SK-N-SH (cell line): ENCODE results near the gene DNM2. TPM values are rescaled to one million over a fixed set of nuclear protein-coding genes. Genes with fewer than 3 reads are reported as not detected.

Experiments used
- CTCF ChIA-PET: fragments of 300-600, 350-600 bp; formaldehyde crosslinking; extraction: SDS; loops from one replicate; lab custom pipeline; 2021; lab: Yijun Ruan, JAX
- POLR2A ChIA-PET: fragments of 350-600 bp; sonication (Branson Sonifier 250); formaldehyde crosslinking; extraction: SDS; loops from one replicate; lab custom pipeline; 2020; ENCODE audit warnings: antibody characterized with exemption, inconsistent platforms; lab: Yijun Ruan, JAX
- DNase-seq: peaks from one replicate; pipeline ENCODE4 v3.0.0; 2012
- H2AFZ ChIP-seq: fragments of 200-600 bp; sonication (generic); 2 replicates; pipeline ENCODE4 v1.8.1; 2016; ENCODE audit warnings: antibody characterized with exemption, mild to moderate bottlenecking, low read depth
- H3F3A ChIP-seq: fragments of 200-600 bp; sonication (generic); replicated peaks from 2 replicates; pipeline ENCODE3; 2016; ENCODE audit warnings: antibody characterized with exemption, mild to moderate bottlenecking; ENCODE audit not compliant: insufficient read depth
- H3K27ac ChIP-seq, 2 experiments: fragments of 200-500 bp in 1 of 2; fragments of 200-600 bp in 1 of 2; sonication (Bioruptor generic) in 1 of 2; sonication (generic), shearing (Covaris generic) in 1 of 2; 2 replicates each; pipeline versions ENCODE4 v1.5.1 to v1.6.1; 2014 to 2016; ENCODE audit warnings: low read depth in 2 of 2, inconsistent platforms in 1 of 2, low read length in 1 of 2, mild to moderate bottlenecking in 1 of 2, mixed read lengths in 1 of 2
- H3K27me3 ChIP-seq: fragments of 200-600 bp; sonication (generic), shearing (Covaris generic); 2 replicates; pipeline ENCODE4 v1.6.1; 2016; ENCODE audit warnings: mixed run types; ENCODE audit not compliant: insufficient read depth
- H3K36me3 ChIP-seq, 2 experiments: fragments of 200-500 bp in 1 of 2; fragments of 200-600 bp in 1 of 2; sonication (Bioruptor generic) in 1 of 2; sonication (generic) in 1 of 2; replicated peaks in 1 of 2; 2 replicates each; pipeline versions ENCODE3 to v1.5.1; 2014 to 2016; ENCODE audit warnings: low read length in 1 of 2, mild to moderate bottlenecking in 1 of 2; ENCODE audit not compliant: insufficient read depth in 2 of 2, control insufficient read depth in 1 of 2
- H3K4me1 ChIP-seq, 2 experiments: fragments of 200-500 bp in 1 of 2; fragments of 200-600 bp in 1 of 2; sonication (Bioruptor generic) in 1 of 2; sonication (generic), shearing (Covaris generic) in 1 of 2; 2 replicates each; pipeline versions ENCODE4 v1.5.1 to v1.6.1; 2014 to 2016; ENCODE audit warnings: low read depth in 1 of 2, low read length in 1 of 2, mixed run types in 1 of 2; ENCODE audit not compliant: insufficient read depth in 2 of 2, control insufficient read depth in 1 of 2
- H3K4me2 ChIP-seq: fragments of 200-600 bp; sonication (generic), shearing (Covaris generic); 2 replicates; pipeline ENCODE4 v1.6.1; 2017; ENCODE audit warnings: mixed run types
- H3K4me3 ChIP-seq, 2 experiments: fragments of 200-500 bp in 1 of 2; fragments of 200-600 bp in 1 of 2; sonication (Bioruptor generic) in 1 of 2; sonication (generic), shearing (Covaris generic) in 1 of 2; 2 replicates each; pipeline versions ENCODE4 v1.5.1 to v1.8.1; 2014 to 2016; ENCODE audit warnings: low read depth in 2 of 2, inconsistent platforms in 1 of 2, low read length in 1 of 2, mild to moderate bottlenecking in 1 of 2, mixed read lengths in 1 of 2, moderate library complexity in 1 of 2
- H3K79me2 ChIP-seq: fragments of 200-600 bp; sonication (generic); 2 replicates; pipeline ENCODE4 v1.8.1; 2017; ENCODE audit warnings: mild to moderate bottlenecking; ENCODE audit not compliant: insufficient read depth
- H3K9ac ChIP-seq: fragments of 200-600 bp; sonication (generic); 2 replicates; pipeline ENCODE4 v1.6.1; 2017; ENCODE audit warnings: mixed run types
- H3K9me2 ChIP-seq: fragments of 200-600 bp; sonication (generic); 2 replicates; pipeline ENCODE4 v1.6.1; 2017; ENCODE audit warnings: mixed run types
- H3K9me3 ChIP-seq: fragments of 200-600 bp; sonication (generic); 2 replicates; pipeline ENCODE4 v1.6.1; 2017; ENCODE audit warnings: mixed run types, mild to moderate bottlenecking, moderate library complexity
- H4K20me1 ChIP-seq: fragments of 200-600 bp; sonication (generic); 2 replicates; pipeline ENCODE4 v1.6.1; 2017; ENCODE audit warnings: mild to moderate bottlenecking, mixed run types; ENCODE audit not compliant: insufficient read depth
- ELF1 ChIP-seq: IDR thresholded peaks from 2 replicates; pipeline ENCODE4 v1.4.0; 2012
- EP300 ChIP-seq, 2 experiments: IDR thresholded peaks; 2 replicates each; pipeline versions ENCODE4 v1.4.0 to v1.6.1; 2012; ENCODE audit warnings: borderline replicate concordance in 1 of 2, low read depth in 1 of 2, low read length in 1 of 2
- FOSL2 ChIP-seq: IDR thresholded peaks from 2 replicates; pipeline ENCODE4 v1.4.0; 2012; ENCODE audit warnings: low read depth, mild to moderate bottlenecking, moderate library complexity, borderline replicate concordance
- FOXJ3 ChIP-seq: sonication (generic); formaldehyde crosslinking; IDR thresholded peaks from 2 replicates; pipeline ENCODE4 v1.5.1; 2020; ENCODE audit warnings: mild to moderate bottlenecking, missing genetic modification reagents
- FOXM1 ChIP-seq: IDR thresholded peaks from 2 replicates; pipeline ENCODE4 v1.4.0; 2012; ENCODE audit warnings: low read depth, mild to moderate bottlenecking
- GATA2 ChIP-seq: sonication (generic); formaldehyde crosslinking; IDR thresholded peaks from 2 replicates; pipeline ENCODE4 v1.5.0; 2020; ENCODE audit warnings: mild to moderate bottlenecking, missing genetic modification reagents
- JUND ChIP-seq: IDR thresholded peaks from 2 replicates; pipeline ENCODE4 v1.4.0; 2012
- MAX ChIP-seq: IDR thresholded peaks from 2 replicates; pipeline ENCODE4 v1.4.0; 2012; ENCODE audit warnings: low read depth
- MEF2A ChIP-seq: IDR thresholded peaks from 2 replicates; pipeline ENCODE4 v1.4.0; 2012; ENCODE audit warnings: low read depth, borderline replicate concordance
- MXI1 ChIP-seq: IDR thresholded peaks from 2 replicates; pipeline ENCODE4 v1.6.1; 2012; ENCODE audit warnings: mild to moderate bottlenecking, low read depth, low read length, improper control_type of control experiment
- NFIC ChIP-seq: IDR thresholded peaks from 2 replicates; pipeline ENCODE4 v1.4.0; 2012; ENCODE audit warnings: borderline replicate concordance
- NRF1 ChIP-seq: IDR thresholded peaks from 2 replicates; pipeline ENCODE4 v1.6.1; 2012; ENCODE audit warnings: low read depth, mild to moderate bottlenecking, low read length
- RAD21 ChIP-seq: IDR thresholded peaks from 2 replicates; pipeline ENCODE4 v1.6.1; 2012; ENCODE audit warnings: mild to moderate bottlenecking, low read length
- RXRA ChIP-seq: IDR thresholded peaks from 2 replicates; pipeline ENCODE4 v1.4.0; 2012; ENCODE audit warnings: low read depth, mild to moderate bottlenecking, borderline replicate concordance
- SIN3A ChIP-seq: IDR thresholded peaks from 2 replicates; pipeline ENCODE4 v1.6.1; 2012; ENCODE audit warnings: low read depth, mild to moderate bottlenecking, low read length, moderate library complexity, borderline replicate concordance
- SMC3 ChIP-seq: IDR thresholded peaks from 2 replicates; pipeline ENCODE4 v1.6.1; 2012; ENCODE audit warnings: low read depth, low read length, improper control_type of control experiment
- TAF1 ChIP-seq: IDR thresholded peaks from 2 replicates; pipeline ENCODE4 v1.6.1; 2012; ENCODE audit warnings: low read depth, mild to moderate bottlenecking, low read length, moderate library complexity, borderline replicate concordance
- TCF12 ChIP-seq: IDR thresholded peaks from 2 replicates; pipeline ENCODE4 v1.4.0; 2012
- TEAD4 ChIP-seq: IDR thresholded peaks from 2 replicates; pipeline ENCODE4 v1.4.0; 2012; ENCODE audit warnings: mild to moderate bottlenecking, borderline replicate concordance; ENCODE audit not compliant: insufficient read depth
- USF1 ChIP-seq: IDR thresholded peaks from 2 replicates; pipeline ENCODE4 v1.4.0; 2012; ENCODE audit warnings: low read depth, borderline replicate concordance
- USF2 ChIP-seq: fragments of 150-350 bp; IDR thresholded peaks from 2 replicates; pipeline ENCODE4 v1.6.1; 2017; ENCODE audit warnings: antibody characterized with exemption, low read length, low read depth, borderline replicate concordance
- WGBS: methylation state at CpG from one replicate; pipeline ENCODE4 v1.1.6; 2017; ENCODE audit warnings: low lambda C conversion rate; 5-methylcytosine and 5-hydroxymethylcytosine counted together
- polyA plus RNA-seq, 3 experiments: library from polyadenylated mRNA; depleted of rRNA; stranded (reverse); fragments of >200 nt; gene quantifications; 2 replicates each; pipeline ENCODE4 v1.2.3, GENCODE V29; 2012
- TF ChIP-seq, protein P1 (sequence below): fragments of 200-600 bp; sonication (generic); IDR thresholded peaks from 2 replicates; pipeline ENCODE4 v1.6.1; 2017; ENCODE audit warnings: antibody characterized with exemption, mild to moderate bottlenecking, moderate library complexity
- TF ChIP-seq, protein P2 (sequence below): IDR thresholded peaks from 2 replicates; pipeline ENCODE4 v1.4.0; 2012; ENCODE audit warnings: low read depth, borderline replicate concordance

Gene DNM2
- polyA plus RNA-seq, 1 of the 3 experiments (the other 2 are of a cell fraction), result 52.5 TPM

- no peak for TF ChIP-seq MEF2A
- TF ChIP-seq TCF12, result peak; percentile 73
- peak; percentile 88; the same call in 1 of the 2 replicates for TF ChIP-seq FOSL2
- no peak for TF ChIP-seq NRF1
- no peak for TF ChIP-seq MXI1
- TF ChIP-seq ELF1, result no peak
- no peak for TF ChIP-seq RXRA
- TF ChIP-seq USF1, result no peak
- no peak for TF ChIP-seq TEAD4
- no peak for TF ChIP-seq GATA2 (CRISPR knock-in tag)
- no peak for TF ChIP-seq NFIC
- TF ChIP-seq, all 33 proteins: peak for 9
These were observed 95.1 kb downstream of the DNM2 start (continued) for GRCh38 chr19:10812902-10813404.

GRCh38 chr19:10815007-10815536 lies 97.2 kb downstream of the DNM2 start:
- POLR2A ChIA-PET, result no interaction called here
- Histone ChIP-seq H4K20me1 (no peaks in the 10 kb centered on the region), H3K4me1 (peaks cover 37 to 56% of the 10 kb centered on the region in 2 experiments; a peak in 3 of 4 replicates), H3K79me2 (peaks cover 32% of the 10 kb centered on the region), H3K4me2 (no peak overlapping the region), H3K9me3 (no peaks in the 10 kb centered on the region), H3K4me3 (no peak overlapping the region), H3K27me3 (no peaks in the 10 kb centered on the region), H3K27ac (peak overlapping the region in 1 of 2 experiments; percentile 8; a peak in 1 of 4 replicates), H3K9me2 (no peaks in the 10 kb centered on the region), H3F3A (peaks cover 3% of the 10 kb centered on the region), H2AFZ (no peak overlapping the region), H3K36me3 (peaks cover 0 to 16% of the 10 kb centered on the region in 2 experiments), H3K9ac (no peak overlapping the region)
- TF ChIP-seq USF1 (no peak), TAF1 (no peak), RAD21 (no peak), SIN3A (no peak), FOSL2 (no peak), FOXJ3 (CRISPR knock-in tag) (no peak), EP300 (IDR thresholded peaks at IDR 0.05; ENCODE audit: borderline replicate concordance in 1 of 2, low read depth in 1 of 2, low read length in 1 of 2) (no peak), GATA2 (CRISPR knock-in tag) (no peak), ELF1 (no peak), SMC3 (no peak), MAX (no peak), TCF12 (no peak), NRF1 (no peak), USF2 (no peak), MXI1 (no peak), NFIC (no peak), FOXM1 (no peak), JUND (no peak)
- TF ChIP-seq, protein P1, sequence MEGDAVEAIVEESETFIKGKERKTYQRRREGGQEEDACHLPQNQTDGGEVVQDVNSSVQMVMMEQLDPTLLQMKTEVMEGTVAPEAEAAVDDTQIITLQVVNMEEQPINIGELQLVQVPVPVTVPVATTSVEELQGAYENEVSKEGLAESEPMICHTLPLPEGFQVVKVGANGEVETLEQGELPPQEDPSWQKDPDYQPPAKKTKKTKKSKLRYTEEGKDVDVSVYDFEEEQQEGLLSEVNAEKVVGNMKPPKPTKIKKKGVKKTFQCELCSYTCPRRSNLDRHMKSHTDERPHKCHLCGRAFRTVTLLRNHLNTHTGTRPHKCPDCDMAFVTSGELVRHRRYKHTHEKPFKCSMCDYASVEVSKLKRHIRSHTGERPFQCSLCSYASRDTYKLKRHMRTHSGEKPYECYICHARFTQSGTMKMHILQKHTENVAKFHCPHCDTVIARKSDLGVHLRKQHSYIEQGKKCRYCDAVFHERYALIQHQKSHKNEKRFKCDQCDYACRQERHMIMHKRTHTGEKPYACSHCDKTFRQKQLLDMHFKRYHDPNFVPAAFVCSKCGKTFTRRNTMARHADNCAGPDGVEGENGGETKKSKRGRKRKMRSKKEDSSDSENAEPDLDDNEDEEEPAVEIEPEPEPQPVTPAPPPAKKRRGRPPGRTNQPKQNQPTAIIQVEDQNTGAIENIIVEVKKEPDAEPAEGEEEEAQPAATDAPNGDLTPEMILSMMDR, result no peak
- TF ChIP-seq, protein P2, sequence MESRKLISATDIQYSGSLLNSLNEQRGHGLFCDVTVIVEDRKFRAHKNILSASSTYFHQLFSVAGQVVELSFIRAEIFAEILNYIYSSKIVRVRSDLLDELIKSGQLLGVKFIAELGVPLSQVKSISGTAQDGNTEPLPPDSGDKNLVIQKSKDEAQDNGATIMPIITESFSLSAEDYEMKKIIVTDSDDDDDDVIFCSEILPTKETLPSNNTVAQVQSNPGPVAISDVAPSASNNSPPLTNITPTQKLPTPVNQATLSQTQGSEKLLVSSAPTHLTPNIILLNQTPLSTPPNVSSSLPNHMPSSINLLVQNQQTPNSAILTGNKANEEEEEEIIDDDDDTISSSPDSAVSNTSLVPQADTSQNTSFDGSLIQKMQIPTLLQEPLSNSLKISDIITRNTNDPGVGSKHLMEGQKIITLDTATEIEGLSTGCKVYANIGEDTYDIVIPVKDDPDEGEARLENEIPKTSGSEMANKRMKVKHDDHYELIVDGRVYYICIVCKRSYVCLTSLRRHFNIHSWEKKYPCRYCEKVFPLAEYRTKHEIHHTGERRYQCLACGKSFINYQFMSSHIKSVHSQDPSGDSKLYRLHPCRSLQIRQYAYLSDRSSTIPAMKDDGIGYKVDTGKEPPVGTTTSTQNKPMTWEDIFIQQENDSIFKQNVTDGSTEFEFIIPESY, result no peak
- CTCF ChIA-PET, result interaction anchor here (0.6 to 1.4 kb wide), 4 partner anchors 41 to 507 kb away, joined by 3 to 6 read pairs (median 4); partner anchors contain the start of gene QTRT1
- WGBS, result 98% methylated on average over 8 of the region's 9 CpGs
- no peak for DNase-seq
